ENCODE results near the gene NSMCE1.
"Not testable (repeated sequence)": the region's sequence is repeated elsewhere in the genome, so short reads cannot be mapped to it uniquely, and the experiment has no call there.

Gene NSMCE1

GRCh38 chr16:27303256-27304100, 34.9 kb upstream of the NSMCE1 start:
- ATAC-seq (no peak), DNase-seq (peak; percentile 2)

GRCh38 chr16:27302126-27302525, 33.6 kb upstream of the NSMCE1 start:
- no peak for ATAC-seq
- no peak for DNase-seq

GRCh38 chr16:27301236-27301861, 32.8 kb upstream of the NSMCE1 start:
- DNase-seq, result no peak
- no peak for ATAC-seq

- no peak for DNase-seq
- ATAC-seq, result no peak
These were observed 29.6 kb upstream of the NSMCE1 start for GRCh38 chr16:27298132-27298531.

GRCh38 chr16:27293343-27293742, 24.8 kb upstream of the NSMCE1 start:
- no peak for ATAC-seq
- no peak for DNase-seq

- no peak for ATAC-seq
- DNase-seq, result no peak
These were observed 23.2 kb upstream of the NSMCE1 start for GRCh38 chr16:27291722-27292240.

GRCh38 chr16:27291106-27291505, 22.5 kb upstream of the NSMCE1 start:
- ATAC-seq, result peak; percentile 19
- DNase-seq, result no peak

- DNase-seq (no peak), ATAC-seq (peak; percentile 69)
These were observed 22.0 kb upstream of the NSMCE1 start for GRCh38 chr16:27290562-27290961.

- DNase-seq (no peak), ATAC-seq (no peak)
These were observed 21.1 kb upstream of the NSMCE1 start for GRCh38 chr16:27289669-27290068.

GRCh38 chr16:27288313-27288712, 19.7 kb upstream of the NSMCE1 start:
- DNase-seq, ATAC-seq: not testable (repeated sequence)

GRCh38 chr16:27287887-27288286, 19.3 kb upstream of the NSMCE1 start:
- DNase-seq, result no peak
- no peak for ATAC-seq

GRCh38 chr16:27287051-27287811, 18.7 kb upstream of the NSMCE1 start:
- ATAC-seq, result no peak
- no peak for DNase-seq

GRCh38 chr16:27286451-27286850, 17.9 kb upstream of the NSMCE1 start:
- no peak for DNase-seq
- no peak for ATAC-seq

GRCh38 chr16:27285676-27286196, 17.2 kb upstream of the NSMCE1 start:
- peak; percentile 56 for ATAC-seq
- no peak for DNase-seq

GRCh38 chr16:27284865-27285675, 16.5 kb upstream of the NSMCE1 start:
- peak; percentile 60 for ATAC-seq

GRCh38 chr16:27281243-27281642, 12.7 kb upstream of the NSMCE1 start:
- DNase-seq, result no peak
- ATAC-seq, result no peak

More at GRCh38 chr16:27284865-27285675, 16.5 kb upstream of the NSMCE1 start:
- no peak for DNase-seq

GRCh38 chr16:27275394-27275793, 6.8 kb upstream of the NSMCE1 start:
- DNase-seq (no peak), ATAC-seq (no peak)

GRCh38 chr16:27274424-27274874, 5.9 kb upstream of the NSMCE1 start:
- ATAC-seq, DNase-seq: not testable (repeated sequence)

GRCh38 chr16:27273670-27274423, 5.3 kb upstream of the NSMCE1 start:
- DNase-seq (peak; percentile 64), ATAC-seq (peak; percentile 98)

- no peak for ATAC-seq
- no peak for DNase-seq
These were observed 4.7 kb upstream of the NSMCE1 start for GRCh38 chr16:27273330-27273669.

- ATAC-seq, DNase-seq: not testable (repeated sequence)
These were observed 4.1 kb upstream of the NSMCE1 start for GRCh38 chr16:27272697-27273096.

All from stimulated activated naive CD8-positive, alpha-beta T cell treated with anti-CD3 and anti-CD28 coated beads, Interleukin-15, Interleukin-2, amounts not matched to agents 100 U/mL and 50 U/mL, for 24 hours (primary cell).